GM20431 (cell line): ENCODE results near the gene TNPO3.

Experiments
- in situ Hi-C: fragments of 300-500 bp; cut with MseI, MboI; formaldehyde crosslinking; loops from one replicate; pipeline ENCODE4 v1.15.0; 2020; ENCODE audit warnings: low sequenced_read_pairs; ENCODE audit not compliant: unreplicated experiment

Gene TNPO3

GRCh38 chr7:128928882-128929788 lies 125.8 kb downstream of the TNPO3 start:
- in situ Hi-C loops, result no loop called here

GRCh38 chr7:128928159-128928813 lies 126.6 kb downstream of the TNPO3 start:
- in situ Hi-C loops, result no loop called here

- in situ Hi-C loops, result no loop called here
Measured at GRCh38 chr7:128924707-128925588, 130.0 kb downstream of the TNPO3 start.

- in situ Hi-C loops, result no loop called here
Measured at GRCh38 chr7:128923411-128923800, 131.5 kb downstream of the TNPO3 start.

- in situ Hi-C loops, result no loop called here
Measured at GRCh38 chr7:128922496-128923410, 132.2 kb downstream of the TNPO3 start.

GRCh38 chr7:128921866-128922440 lies 133.0 kb downstream of the TNPO3 start:
- in situ Hi-C loops, result no loop called here

- in situ Hi-C loops, result no loop called here
Measured at GRCh38 chr7:128920913-128921582, 133.9 kb downstream of the TNPO3 start.

GRCh38 chr7:128919881-128920799 lies 134.8 kb downstream of the TNPO3 start:
- in situ Hi-C loops, result no loop called here

GRCh38 chr7:128919241-128919640 lies 135.7 kb downstream of the TNPO3 start:
- in situ Hi-C loops, result no loop called here

- in situ Hi-C loops, result no loop called here
Measured at GRCh38 chr7:128918016-128918665, 136.8 kb downstream of the TNPO3 start.

- in situ Hi-C loops, result no loop called here
Measured at GRCh38 chr7:128917122-128917521, 137.8 kb downstream of the TNPO3 start.

GRCh38 chr7:128916643-128916915 lies 138.3 kb downstream of the TNPO3 start:
- in situ Hi-C loops, result no loop called here

GRCh38 chr7:128915841-128916642 lies 138.9 kb downstream of the TNPO3 start:
- in situ Hi-C loops, result no loop called here

- in situ Hi-C loops, result no loop called here
Measured at GRCh38 chr7:128915271-128915819, 139.6 kb downstream of the TNPO3 start.

GRCh38 chr7:128914566-128915151 lies 140.3 kb downstream of the TNPO3 start:
- in situ Hi-C loops, result no loop called here
